NCI-H1436 treated with DMSO at 0.1 percent for 48 hours (cell line): ENCODE measurements around the gene SOX12.

Experiments
- DNase-seq: peaks from one replicate; lab custom pipeline; 2025; lab: John Stamatoyannopoulos, UW

Gene SOX12

GRCh38 chr20:325045-325888, at the start of gene SOX12:
TSS of gene SOX12 (plus strand) at chr20:325552. CDS start at chr20:325925, 373 bp downstream.
- peak; percentile 77 for DNase-seq

- no peak for DNase-seq
These were observed 49.6 kb upstream of the SOX12 start for GRCh38 chr20:275791-276190.

DNA sequence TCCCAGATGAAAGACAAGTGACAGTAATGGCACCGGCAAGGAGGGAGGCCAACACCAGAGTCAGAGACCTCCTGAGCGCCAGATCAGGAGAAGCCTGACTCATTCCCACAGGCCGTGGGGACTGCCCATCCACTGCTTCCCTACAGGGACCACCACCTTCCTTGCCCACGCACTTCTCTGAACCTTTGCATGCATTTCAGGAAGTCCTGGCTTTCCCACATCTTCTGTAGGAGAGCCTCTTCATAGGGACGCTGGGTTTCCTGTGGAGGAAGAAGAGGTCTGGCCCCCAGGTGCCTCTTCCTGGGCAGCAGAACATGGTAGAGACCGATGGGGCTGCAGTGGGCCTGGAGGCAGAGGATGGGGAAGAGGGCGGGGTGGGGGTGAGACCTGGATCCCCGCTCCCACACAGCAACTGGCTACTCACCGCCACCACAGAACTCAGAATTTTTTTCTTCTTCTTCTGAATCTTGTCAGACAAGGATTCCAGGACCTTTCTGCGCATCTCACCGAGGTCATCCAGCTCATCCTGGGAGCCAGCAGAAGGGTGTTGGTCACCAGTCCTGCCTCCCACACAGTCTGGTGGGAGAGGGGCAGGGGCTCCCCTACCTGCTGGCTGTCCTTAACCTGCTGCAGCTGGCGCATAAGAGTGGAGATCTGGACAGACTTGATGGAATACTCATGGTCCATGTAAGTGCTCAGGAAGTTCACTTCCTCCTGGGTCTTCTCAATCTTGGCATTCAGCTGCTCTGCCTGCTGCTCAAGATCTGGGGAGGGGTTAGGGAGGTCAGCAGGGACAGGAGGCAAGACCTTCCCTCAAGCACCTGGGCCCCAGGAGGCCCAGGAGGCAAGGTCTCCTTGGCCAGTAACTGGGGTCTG, 48.5 kb upstream of the SOX12 start:
- DNase-seq = no peak

- no peak for DNase-seq
These were observed 47.9 kb upstream of the SOX12 start for GRCh38 chr20:277496-277781.

DNA sequence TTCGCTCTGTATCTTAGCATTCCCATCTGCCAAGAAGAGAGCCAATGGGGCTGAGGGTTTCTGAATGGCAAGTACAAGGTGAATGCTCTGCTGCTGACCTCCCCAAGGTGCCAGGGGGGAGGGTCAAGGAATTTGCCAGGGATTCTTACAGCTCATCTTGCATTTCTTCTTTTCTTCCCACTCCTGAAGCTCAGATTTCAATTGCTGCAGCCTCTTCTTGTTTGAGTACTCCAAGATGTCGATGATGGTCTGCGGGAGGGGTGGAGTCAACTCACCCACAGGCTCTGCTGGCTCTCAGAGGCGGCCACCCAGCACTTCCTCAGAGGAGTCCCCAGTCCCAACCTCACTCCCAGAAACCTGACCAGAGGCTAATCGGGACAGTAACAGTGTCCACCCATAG, 47.2 kb upstream of the SOX12 start:
- DNase-seq = no peak

DNA sequence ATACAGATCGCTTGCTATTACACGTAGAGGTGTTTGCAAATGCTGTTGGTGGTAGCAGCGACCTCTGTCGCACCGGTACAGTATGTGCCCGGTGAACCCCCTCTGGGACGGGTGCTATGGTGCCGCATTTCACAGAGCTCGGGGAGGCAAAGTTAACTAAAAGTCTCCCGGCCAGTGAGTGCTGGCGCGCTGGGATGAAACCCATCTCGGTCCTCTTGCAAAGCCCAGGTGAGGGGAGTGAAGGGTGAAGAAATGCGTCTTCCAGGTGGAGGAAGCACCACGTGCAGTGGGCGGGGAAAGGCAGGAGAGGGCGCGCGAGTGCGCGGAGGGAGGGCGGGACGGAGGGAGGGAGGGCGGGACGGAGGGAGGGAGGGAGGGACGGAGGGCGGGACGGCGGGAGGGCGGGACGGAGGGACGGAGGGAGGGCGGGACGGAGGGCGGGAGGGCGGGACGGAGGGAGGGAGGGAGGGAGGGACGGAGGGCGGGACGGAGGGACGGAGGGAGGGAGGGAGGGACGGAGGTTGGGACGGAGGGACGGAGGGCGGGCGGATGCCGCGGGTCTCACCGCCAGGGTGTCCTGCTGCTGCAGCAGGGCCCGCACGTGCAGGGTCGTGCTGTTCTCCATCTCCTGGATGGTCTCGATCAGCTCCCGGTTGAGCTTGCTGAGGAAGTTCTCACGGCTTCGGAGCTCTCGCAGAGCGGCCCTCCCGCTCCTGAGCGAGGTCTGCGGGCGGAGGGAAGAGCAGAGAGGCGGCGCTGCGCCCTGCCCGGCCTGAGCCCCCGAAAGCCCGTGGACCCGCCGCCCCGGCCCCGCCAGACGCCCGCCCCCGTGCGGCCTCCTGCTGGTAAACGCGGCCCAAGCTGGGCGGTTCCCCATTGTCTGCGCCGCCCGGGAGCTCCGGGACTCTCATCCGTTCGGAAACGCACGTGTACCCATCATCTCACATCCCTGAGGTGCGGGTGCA, 46.5 kb upstream of the SOX12 start:
- no peak for DNase-seq

DNA sequence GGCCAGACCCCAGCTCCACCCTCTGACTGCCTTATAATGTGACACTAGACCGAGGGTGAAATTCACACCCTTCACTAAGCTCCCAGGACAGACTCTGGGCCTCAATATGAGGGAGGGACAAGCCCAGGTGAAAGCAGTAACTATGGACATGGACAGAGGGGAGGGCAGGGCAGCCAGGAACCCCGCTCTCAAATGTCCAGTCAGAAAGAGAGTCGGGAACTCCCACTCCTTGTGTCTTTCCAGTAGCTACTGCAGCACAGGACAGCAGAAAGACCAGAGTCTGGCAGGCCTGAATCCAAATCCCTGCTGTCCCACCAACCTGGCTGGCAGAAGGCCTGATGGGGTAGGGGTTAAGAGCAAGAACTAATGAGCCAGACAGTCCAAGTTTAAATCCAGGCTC, 41.2 kb upstream of the SOX12 start:
- DNase-seq = no peak

DNA sequence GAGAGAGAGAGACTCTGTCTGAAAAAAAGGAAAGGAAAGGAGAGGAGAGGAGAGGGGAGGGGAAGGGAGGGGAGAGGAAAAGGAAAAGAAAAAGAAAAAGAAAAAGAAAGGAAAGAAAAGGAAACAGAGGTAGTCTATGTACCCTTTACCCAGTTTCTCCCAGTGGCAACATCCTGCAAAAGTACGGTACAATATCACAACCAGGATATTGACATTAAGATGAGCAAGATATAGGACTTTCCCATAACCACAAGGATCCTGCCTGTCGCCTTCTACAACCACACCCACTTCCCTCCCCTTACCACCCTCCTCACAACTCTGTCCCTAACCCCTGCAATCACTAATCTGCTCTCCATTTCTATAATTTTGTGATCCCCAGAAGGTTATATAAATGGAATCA, 38.8 kb upstream of the SOX12 start:
- DNase-seq = no peak

- no peak for DNase-seq
These were observed 36.2 kb upstream of the SOX12 start for GRCh38 chr20:288956-289692.

DNA sequence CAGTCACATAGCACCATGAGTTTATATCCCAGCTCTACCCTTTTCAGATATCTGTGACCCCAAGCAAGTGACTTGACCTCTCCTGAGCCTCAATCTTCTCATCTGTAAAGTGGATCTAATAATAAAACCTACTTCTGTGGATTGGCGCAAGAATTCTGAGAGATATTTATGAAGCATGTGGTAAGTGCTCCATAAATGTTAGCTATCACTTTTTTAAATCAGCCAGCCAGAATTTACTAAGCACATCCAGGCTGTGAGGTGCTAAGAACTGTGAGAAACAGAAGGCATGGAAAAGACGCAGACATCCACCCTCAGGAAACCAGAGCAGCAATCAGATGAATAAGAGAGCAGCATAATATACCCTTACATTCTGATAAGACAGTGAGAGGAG, 35.7 kb upstream of the SOX12 start:
- DNase-seq = no peak

DNA sequence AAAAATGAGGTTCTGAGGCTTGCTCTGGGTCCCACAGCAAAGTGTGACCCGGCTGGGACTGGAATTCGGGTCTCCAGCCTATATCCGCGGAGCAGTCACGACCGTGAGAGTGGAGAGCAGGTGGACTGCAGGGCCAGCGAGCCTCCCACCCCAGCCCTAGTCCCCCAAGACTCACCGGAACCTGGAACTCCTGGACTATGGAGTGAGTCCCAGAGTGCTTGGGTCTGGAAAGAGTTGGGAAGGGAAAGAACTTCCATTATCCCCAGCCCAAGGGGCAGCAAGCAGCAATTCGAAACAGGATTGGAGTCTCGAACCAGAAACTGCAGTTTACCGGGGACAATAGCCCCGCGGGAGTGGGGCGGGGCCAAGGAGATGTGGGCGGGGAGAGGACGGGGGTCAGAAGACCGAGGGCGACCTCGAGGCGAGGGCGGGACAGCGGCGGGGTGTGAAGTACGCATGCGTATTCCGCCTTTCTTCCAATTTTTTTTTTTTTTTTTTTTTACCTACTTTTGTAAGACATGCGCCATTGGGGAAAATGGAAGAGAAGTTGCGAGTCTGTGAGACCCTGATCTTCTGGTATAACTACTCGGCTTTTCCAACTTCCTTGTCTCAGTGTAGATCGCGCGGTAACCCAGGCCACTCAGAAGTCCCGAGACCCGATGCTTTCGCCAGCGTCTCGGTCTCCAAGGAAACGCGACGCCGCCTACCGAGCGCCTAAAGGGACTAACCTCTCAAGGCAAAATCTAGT, 35.1 kb upstream of the SOX12 start, which contains the start of gene C20orf96:
C20orf96 (minus strand) TSS at position 667 of the 748 bp plus-strand sequence; CDS start at position 527, 140 bp downstream.
- DNase-seq = peak; percentile 88

DNA sequence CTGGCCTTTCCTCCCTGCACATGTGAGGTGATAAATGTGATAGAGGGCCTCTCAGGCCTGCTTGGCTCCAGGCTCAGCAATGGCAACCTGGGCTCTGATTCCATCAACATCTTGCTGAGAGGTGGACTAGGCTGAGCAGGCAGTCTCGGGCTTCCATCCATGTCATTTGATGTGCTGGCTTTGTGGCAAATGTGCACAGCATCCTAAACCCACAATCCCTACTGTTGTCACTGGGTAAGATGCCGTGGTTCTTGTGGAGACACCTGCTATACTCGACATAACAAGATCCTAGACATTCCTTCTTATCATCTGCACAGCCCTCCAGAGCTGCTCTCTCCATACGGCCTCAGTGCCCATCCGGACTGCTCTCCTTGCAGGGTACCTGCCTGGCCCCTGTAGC, 30.8 kb upstream of the SOX12 start:
- no peak for DNase-seq

GRCh38 chr20:295804-296203, 29.5 kb upstream of the SOX12 start:
- DNase-seq = no peak

DNA sequence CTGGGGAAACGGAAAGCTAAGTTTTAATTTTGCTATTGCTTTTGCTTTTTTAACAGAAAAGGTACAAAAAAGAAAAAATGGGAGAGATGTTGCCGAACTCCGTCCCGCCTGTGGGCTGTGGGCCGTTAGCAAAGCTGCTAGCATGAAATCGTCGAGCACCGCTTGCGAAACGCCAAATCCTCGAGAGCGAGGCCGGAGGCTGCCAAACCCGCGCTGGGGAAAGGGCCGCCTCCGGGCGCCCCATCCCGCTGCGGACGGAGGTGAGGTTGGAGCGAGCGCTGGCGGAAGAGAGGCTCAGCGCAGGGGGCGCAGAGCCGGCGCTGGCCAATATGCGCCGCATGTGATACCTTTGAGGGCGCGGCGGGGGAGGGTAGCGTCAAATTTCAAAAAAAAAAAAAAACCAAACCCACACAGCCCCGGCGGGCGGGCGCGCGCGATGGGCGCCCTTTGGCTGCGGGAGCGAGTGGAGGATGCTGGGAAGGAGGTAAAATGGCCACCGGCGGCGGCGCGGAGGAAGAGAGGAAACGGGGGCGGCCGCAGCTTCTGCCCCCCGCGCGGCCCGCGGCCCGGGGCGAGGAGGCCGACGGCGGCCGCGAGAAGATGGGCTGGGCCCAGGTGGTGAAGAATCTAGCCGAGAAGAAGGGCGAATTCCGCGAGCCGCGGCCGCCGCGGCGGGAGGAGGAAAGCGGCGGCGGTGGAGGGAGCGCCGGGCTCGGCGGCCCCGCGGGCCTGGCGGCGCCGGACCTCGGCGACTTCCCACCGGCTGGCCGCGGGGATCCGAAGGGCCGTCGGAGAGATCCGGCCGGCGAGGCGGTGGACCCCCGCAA, 28.0 kb upstream of the SOX12 start, which contains the start of gene ZCCHC3:
ZCCHC3 (plus strand) TSS at position 473 of the 827 bp plus-strand sequence; CDS start at position 490, 17 bp downstream.
- DNase-seq = peak; percentile 28

- no peak for DNase-seq
These were observed 27.2 kb upstream of the SOX12 start for GRCh38 chr20:297925-298775.

- no peak for DNase-seq
These were observed 26.5 kb upstream of the SOX12 start for GRCh38 chr20:298776-299391.

- no peak for DNase-seq
These were observed 24.9 kb upstream of the SOX12 start for GRCh38 chr20:300345-300990.
